Measurements from ENCODE around the gene BEST1. TPM values are rescaled to one million over a fixed set of nuclear protein-coding genes. Genes with fewer than 3 reads are reported as not detected.

Gene BEST1
- total and polyA plus RNA-seq, 2 of the 13 experiments (the other 11 are each of a cell fraction or from before 2014, with no cell fraction given): 0.09 to 0.65 TPM

DNA sequence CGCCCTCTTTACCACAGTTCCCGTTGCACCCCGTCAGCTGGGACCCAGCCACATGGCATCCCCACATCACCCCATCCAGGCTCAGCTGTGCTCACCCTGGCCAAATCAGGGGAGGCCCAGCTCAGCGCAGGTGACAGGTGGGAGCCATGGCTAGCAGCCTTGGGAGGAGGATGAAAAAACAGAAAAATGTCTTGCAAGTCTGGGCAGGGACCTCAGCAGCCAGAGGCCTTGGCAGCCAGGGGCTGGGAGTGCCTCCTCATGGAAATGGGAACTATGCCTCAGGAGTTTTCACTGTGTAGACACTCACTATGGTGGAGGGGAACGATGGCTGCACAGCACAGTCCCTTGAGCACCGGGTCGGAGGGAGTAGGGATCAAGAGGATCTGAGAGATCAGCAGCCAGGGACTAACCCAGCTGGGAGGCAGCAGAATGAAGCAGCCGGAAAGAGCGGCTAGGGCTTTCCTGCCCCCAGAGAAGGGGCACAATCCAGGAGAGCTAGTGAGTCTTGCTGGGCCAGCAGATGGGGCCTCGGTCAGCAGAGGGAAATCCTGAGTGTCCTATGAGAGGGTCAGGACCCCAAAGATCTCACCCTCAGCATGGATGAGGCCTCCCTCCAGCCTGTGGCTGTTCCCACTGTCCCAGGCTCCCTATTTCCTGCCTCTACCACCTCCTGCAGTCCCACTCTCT lies 23.5 kb downstream of the BEST1 start (continued):
- TF ChIP-seq MBD4 (IDR thresholded peaks at IDR 0.05; ENCODE audit: borderline replicate concordance, low read length): no peak
- no peak for TF ChIP-seq ZNF24 (IDR thresholded peaks at IDR 0.05)
- TF ChIP-seq ZNF121 (CRISPR knock-in tag; IDR thresholded peaks at IDR 0.05): no peak
- no peak for TF ChIP-seq ZNF766 (CRISPR knock-in tag; IDR thresholded peaks at IDR 0.05; ENCODE audit: borderline replicate concordance)
- peak; percentile 15; the same call in 1 of the 2 replicates for TF ChIP-seq ZNF350 (CRISPR knock-in tag; IDR thresholded peaks at IDR 0.05; ENCODE audit: borderline replicate concordance, low read depth)
- no peak for TF ChIP-seq ZNF891 (CRISPR knock-in tag; IDR thresholded peaks at IDR 0.05)
- TF ChIP-seq NBN (conservative IDR thresholded peaks at IDR 0.05): no peak
- TF ChIP-seq ZNF543 (CRISPR knock-in tag; IDR thresholded peaks at IDR 0.05): peak; percentile 26; the same call in 1 of the 2 replicates
- TF ChIP-seq, protein P1, sequence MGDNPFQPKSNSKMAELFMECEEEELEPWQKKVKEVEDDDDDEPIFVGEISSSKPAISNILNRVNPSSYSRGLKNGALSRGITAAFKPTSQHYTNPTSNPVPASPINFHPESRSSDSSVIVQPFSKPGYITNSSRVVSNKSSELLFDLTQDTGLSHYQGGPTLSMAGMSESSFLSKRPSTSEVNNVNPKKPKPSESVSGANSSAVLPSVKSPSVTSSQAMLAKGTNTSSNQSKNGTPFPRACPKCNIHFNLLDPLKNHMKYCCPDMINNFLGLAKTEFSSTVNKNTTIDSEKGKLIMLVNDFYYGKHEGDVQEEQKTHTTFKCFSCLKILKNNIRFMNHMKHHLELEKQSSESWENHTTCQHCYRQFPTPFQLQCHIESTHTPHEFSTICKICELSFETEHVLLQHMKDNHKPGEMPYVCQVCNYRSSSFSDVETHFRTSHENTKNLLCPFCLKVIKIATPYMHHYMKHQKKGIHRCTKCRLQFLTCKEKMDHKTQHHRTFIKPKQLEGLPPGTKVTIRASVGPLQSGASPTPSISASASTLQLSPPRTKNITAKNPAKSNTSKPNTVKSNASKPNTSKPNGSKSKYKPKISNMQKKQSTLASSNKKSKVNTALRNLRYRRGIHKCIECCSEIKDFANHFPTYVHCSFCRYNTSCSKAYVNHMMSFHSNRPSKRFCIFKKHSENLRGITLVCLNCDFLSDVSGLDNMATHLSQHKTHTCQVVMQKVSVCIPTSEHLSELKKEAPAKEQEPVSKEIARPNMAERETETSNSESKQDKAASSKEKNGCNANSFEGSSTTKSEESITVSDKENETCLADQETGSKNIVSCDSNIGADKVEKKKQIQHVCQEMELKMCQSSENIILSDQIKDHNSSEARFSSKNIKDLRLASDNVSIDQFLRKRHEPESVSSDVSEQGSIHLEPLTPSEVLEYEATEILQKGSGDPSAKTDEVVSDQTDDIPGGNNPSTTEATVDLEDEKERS (CRISPR knock-in tag; IDR thresholded peaks at IDR 0.05): 0 out of 2 replicates have a peak, but pooled peaks have one; percentile 27
- TF ChIP-seq ZNF883 (CRISPR knock-in tag; IDR thresholded peaks at IDR 0.05; ENCODE audit: not compliant biosample characterization): no peak
- TF ChIP-seq, protein P2, sequence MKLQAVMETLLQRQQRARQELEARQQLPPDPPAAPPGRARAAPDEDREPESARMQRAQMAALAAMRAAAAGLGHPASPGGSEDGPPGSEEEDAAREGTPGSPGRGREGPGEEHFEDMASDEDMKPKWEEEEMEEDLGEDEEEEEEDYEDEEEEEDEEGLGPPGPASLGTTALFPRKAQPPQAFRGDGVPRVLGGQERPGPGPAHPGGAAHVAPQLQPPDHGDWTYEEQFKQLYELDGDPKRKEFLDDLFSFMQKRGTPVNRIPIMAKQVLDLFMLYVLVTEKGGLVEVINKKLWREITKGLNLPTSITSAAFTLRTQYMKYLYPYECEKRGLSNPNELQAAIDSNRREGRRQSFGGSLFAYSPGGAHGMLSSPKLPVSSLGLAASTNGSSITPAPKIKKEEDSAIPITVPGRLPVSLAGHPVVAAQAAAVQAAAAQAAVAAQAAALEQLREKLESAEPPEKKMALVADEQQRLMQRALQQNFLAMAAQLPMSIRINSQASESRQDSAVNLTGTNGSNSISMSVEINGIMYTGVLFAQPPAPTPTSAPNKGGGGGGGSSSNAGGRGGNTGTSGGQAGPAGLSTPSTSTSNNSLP (IDR thresholded peaks at IDR 0.05; ENCODE audit: low read depth, low read length): no peak
- TF ChIP-seq, protein P3, sequence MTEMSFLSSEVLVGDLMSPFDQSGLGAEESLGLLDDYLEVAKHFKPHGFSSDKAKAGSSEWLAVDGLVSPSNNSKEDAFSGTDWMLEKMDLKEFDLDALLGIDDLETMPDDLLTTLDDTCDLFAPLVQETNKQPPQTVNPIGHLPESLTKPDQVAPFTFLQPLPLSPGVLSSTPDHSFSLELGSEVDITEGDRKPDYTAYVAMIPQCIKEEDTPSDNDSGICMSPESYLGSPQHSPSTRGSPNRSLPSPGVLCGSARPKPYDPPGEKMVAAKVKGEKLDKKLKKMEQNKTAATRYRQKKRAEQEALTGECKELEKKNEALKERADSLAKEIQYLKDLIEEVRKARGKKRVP (CRISPR knock-in tag; IDR thresholded peaks at IDR 0.05): no peak
- no peak for TF ChIP-seq NR2F2 (IDR thresholded peaks at IDR 0.05; ENCODE audit: borderline replicate concordance, low read depth)
- TF ChIP-seq MIER3 (CRISPR knock-in tag; IDR thresholded peaks at IDR 0.05; ENCODE audit: borderline replicate concordance): no peak
- TF ChIP-seq, protein P4, sequence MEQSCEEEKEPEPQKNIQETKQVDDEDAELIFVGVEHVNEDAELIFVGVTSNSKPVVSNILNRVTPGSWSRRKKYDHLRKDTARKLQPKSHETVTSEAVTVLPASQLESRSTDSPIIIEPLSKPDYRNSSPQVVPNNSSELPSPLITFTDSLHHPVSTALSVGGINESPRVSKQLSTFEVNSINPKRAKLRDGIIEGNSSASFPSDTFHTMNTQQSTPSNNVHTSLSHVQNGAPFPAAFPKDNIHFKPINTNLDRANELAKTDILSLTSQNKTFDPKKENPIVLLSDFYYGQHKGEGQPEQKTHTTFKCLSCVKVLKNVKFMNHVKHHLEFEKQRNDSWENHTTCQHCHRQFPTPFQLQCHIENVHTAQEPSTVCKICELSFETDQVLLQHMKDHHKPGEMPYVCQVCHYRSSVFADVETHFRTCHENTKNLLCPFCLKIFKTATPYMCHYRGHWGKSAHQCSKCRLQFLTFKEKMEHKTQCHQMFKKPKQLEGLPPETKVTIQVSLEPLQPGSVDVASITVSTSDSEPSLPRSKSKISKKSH (CRISPR knock-in tag; IDR thresholded peaks at IDR 0.05; ENCODE audit: borderline replicate concordance): peak; percentile 28; the same call in 1 of the 2 replicates
- TF ChIP-seq PBX2 (CRISPR knock-in tag; IDR thresholded peaks at IDR 0.05): no peak
- TF ChIP-seq ZNF841 (CRISPR knock-in tag; IDR thresholded peaks at IDR 0.05; ENCODE audit: borderline replicate concordance): no peak
- peak; percentile 31; the same call in 1 of the 2 replicates for TF ChIP-seq HNF1B (CRISPR knock-in tag; IDR thresholded peaks at IDR 0.05)
- peak; percentile 75 for TF ChIP-seq ZNF768 (CRISPR knock-in tag; IDR thresholded peaks at IDR 0.05)
